K562 (cell line): ENCODE results near the gene PPM1E. TPM values are rescaled to one million over a fixed set of nuclear protein-coding genes. Genes with fewer than 3 reads are reported as not detected.

Experiments used
- ATAC-seq: fragments of 200-7000 bp; cut with Tn5 transposase; 3 replicates; pipeline ENCODE4 v1.9.1; 2020; ENCODE audit warnings: moderate library complexity
- BruUV-seq: library from RNA; stranded (reverse); fragments of 400-500 nt; replicated peaks from 2 replicates; lab custom pipeline; 2021; lab: Mats Ljungman, UMichigan
- CTCF ChIA-PET: fragments of 300-600 bp; formaldehyde crosslinking; extraction: SDS; loops from one replicate; lab custom pipeline; 2021; ENCODE audit warnings: low intra/inter-chr PET ratio; lab: Yijun Ruan, JAX
- POLR2A ChIA-PET: fragments of 300-600, 350-650 bp; sonication (Branson Sonifier 250); formaldehyde crosslinking; extraction: SDS; loops from one replicate; lab custom pipeline; 2021; ENCODE audit warnings: antibody characterized with exemption, inconsistent platforms; lab: Yijun Ruan, JAX
- DNase-seq, 4 experiments: peaks; one replicate each; pipeline versions ENCODE4 v3.0.0 to v3.0.0-alpha.2; 2011 to 2018; ENCODE audit warnings: low spot score in 3 of 4, mixed read lengths in 3 of 4; ENCODE audit errors: extremely low read depth in 1 of 4
- FAIRE-seq: peaks from 2 replicates; lab custom pipeline; 2011; peaks lifted over from hg19 to GRCh38; lab: Jason Lieb, UNC
- H2AFZ ChIP-seq: 2 replicates; pipeline ENCODE4 v1.6.0; 2011; ENCODE audit warnings: low read depth, low read length, control low read depth, inconsistent platforms
- H3K27ac ChIP-seq: fragments of 200-600 bp; 3 replicates; pipeline ENCODE4 v1.8.0; 2011; ENCODE audit warnings: low read depth, mild to moderate bottlenecking, control low read depth, inconsistent platforms, low read length, moderate library complexity, mixed read lengths; ENCODE audit errors: extremely low read depth
- H3K27me3 ChIP-seq, 2 experiments: fragments of 300-600 bp in 1 of 2; 2 replicates in 1 of 2; 3 replicates in 1 of 2; pipeline versions ENCODE4 v1.6.0 to v1.8.0; 2011; ENCODE audit warnings: inconsistent platforms in 2 of 2, low read length in 2 of 2, mild to moderate bottlenecking in 1 of 2, mixed read lengths in 1 of 2, moderate library complexity in 1 of 2; ENCODE audit not compliant: control insufficient read depth in 2 of 2, insufficient read depth in 2 of 2
- H3K36me3 ChIP-seq: fragments of 300-600 bp; 3 replicates; pipeline ENCODE4 v1.8.0; 2011; ENCODE audit warnings: mild to moderate bottlenecking, low read length, inconsistent platforms; ENCODE audit not compliant: control insufficient read depth, insufficient read depth
- H3K4me1 ChIP-seq, 2 experiments: fragments of 200-600 bp in 1 of 2; replicated peaks in 1 of 2; 2 replicates in 1 of 2; 3 replicates in 1 of 2; pipeline versions ENCODE4 v1.5.1 to v1.8.0; 2011; ENCODE audit warnings: inconsistent platforms in 2 of 2, low read length in 2 of 2, mild to moderate bottlenecking in 1 of 2, mixed read lengths in 1 of 2, moderate library complexity in 1 of 2; ENCODE audit not compliant: control insufficient read depth in 2 of 2, insufficient read depth in 2 of 2
- H3K4me2 ChIP-seq: 2 replicates; pipeline ENCODE4 v1.6.1; 2011; ENCODE audit warnings: low read length, control low read depth, inconsistent platforms, mixed read lengths; ENCODE audit not compliant: insufficient read depth
- H3K4me3 ChIP-seq: fragments of 200-600 bp; sonication (generic), shearing (Covaris generic); 2 replicates; pipeline ENCODE4 v1.5.1; 2016; ENCODE audit warnings: control low read depth, inconsistent platforms
- H3K79me2 ChIP-seq: fragments of 200-600 bp; 3 replicates; pipeline ENCODE4 v1.8.0; 2011; ENCODE audit warnings: low read length, inconsistent platforms; ENCODE audit not compliant: control insufficient read depth, insufficient read depth
- H3K9ac ChIP-seq, 2 experiments: 2 replicates each; pipeline versions ENCODE4 v1.6.0 to v1.6.1; 2011; ENCODE audit warnings: low read depth in 2 of 2, low read length in 2 of 2, control low read depth in 1 of 2, inconsistent platforms in 1 of 2, mild to moderate bottlenecking in 1 of 2, mixed read lengths in 1 of 2; ENCODE audit not compliant: insufficient read depth in 1 of 2
- H3K9me1 ChIP-seq: one replicate; pipeline ENCODE4 v1.6.0; 2011; ENCODE audit warnings: inconsistent platforms, mild to moderate bottlenecking, low read length, moderate library complexity; ENCODE audit not compliant: control insufficient read depth, insufficient read depth
- H3K9me3 ChIP-seq: replicated peaks from 2 replicates; pipeline ENCODE4 v1.5.1; 2011; ENCODE audit warnings: low read depth, low read length, inconsistent platforms; ENCODE audit not compliant: control insufficient read depth, insufficient read depth
- H4K20me1 ChIP-seq: replicated peaks from 2 replicates; pipeline ENCODE4 v1.6.1; 2011; ENCODE audit warnings: low read length, inconsistent platforms, mixed read lengths; ENCODE audit not compliant: control insufficient read depth, insufficient read depth
- ATF7 ChIP-seq: fragments of 450-650 bp; IDR thresholded peaks from 2 replicates; pipeline ENCODE4 v1.7.1; 2014; ENCODE audit warnings: mild to moderate bottlenecking, moderate library complexity
- EHMT2 ChIP-seq: fragments of 450-650 bp; IDR thresholded peaks from 2 replicates; pipeline ENCODE4 v1.6.1; 2018; ENCODE audit warnings: antibody characterized with exemption
- KLF13 ChIP-seq: fragments of 450-650 bp; IDR thresholded peaks from 2 replicates; pipeline ENCODE4 v1.6.1; 2016; ENCODE audit warnings: missing genetic modification characterization, low read depth, mild to moderate bottlenecking, missing compliant biosample characterization, moderate library complexity, borderline replicate concordance
- NFE2 ChIP-seq: IDR thresholded peaks from 2 replicates; pipeline ENCODE4 v1.6.1; 2014; ENCODE audit warnings: antibody characterized with exemption, low read depth
- RBM14 ChIP-seq: fragments of 200-400 bp; formaldehyde crosslinking; IDR thresholded peaks from 2 replicates; pipeline ENCODE4 v1.6.1; 2018; ENCODE audit warnings: low read depth, mild to moderate bottlenecking, low read length, moderate library complexity, borderline replicate concordance; ENCODE audit not compliant: insufficient read depth
- RNF2 ChIP-seq: sonication (generic); IDR thresholded peaks from 2 replicates; pipeline ENCODE4 v1.6.1; 2016
- SAP30 ChIP-seq: fragments of 200-600 bp; sonication (generic); IDR thresholded peaks from 2 replicates; pipeline ENCODE4 v1.6.1; 2012; ENCODE audit warnings: borderline replicate concordance, low read depth, mild to moderate bottlenecking, moderate library complexity, low read length, control low read depth, inconsistent platforms; ENCODE audit not compliant: insufficient read depth, poor library complexity, severe bottlenecking
- SMAD1 ChIP-seq: fragments of 150-350 bp; IDR thresholded peaks from 2 replicates; pipeline ENCODE4 v1.6.1; 2014; ENCODE audit warnings: low read length, low read depth; ENCODE audit not compliant: partially characterized antibody
- ZNF445 ChIP-seq: fragments of 250-450 bp; sonication (Bioruptor Pico); IDR thresholded peaks from 2 replicates; pipeline ENCODE4 v1.4.0; 2020; ENCODE audit warnings: low read depth, mild to moderate bottlenecking, moderate library complexity
- WGBS: fragments of 100-300 bp; shearing (Covaris generic); methylation state at CpG from one replicate; pipeline ENCODE4 v1.1.6; 2016; ENCODE audit warnings: low coverage, mixed read lengths; ENCODE audit not compliant: insufficient coverage; ENCODE audit errors: missing lambda C conversion rate; 5-methylcytosine and 5-hydroxymethylcytosine counted together
- in situ Hi-C: fragments of 300-500 bp; cut with MboI; formaldehyde crosslinking; loops from 4 replicates; pipeline ENCODE4 v1.15.0; 2018; ENCODE audit warnings: inconsistent platforms, mixed read lengths
- intact Hi-C: fragments of 100-400 bp; cut with micrococcal nuclease; formaldehyde crosslinking; loops from 2 replicates; pipeline ENCODE4 v1.14.2; 2022
- polyA plus RNA-seq, 8 experiments: library from polyadenylated mRNA; depleted of rRNA in 4 of 8; stranded (reverse) in 5 of 8; unstranded in 3 of 8; fragments of >200 nt; fragmentation: Nextera tagmentation in 2 of 8; fragmentation: Illumina TruSeq in 1 of 8; extraction: Ambion mirVana in 2 of 8; extraction: Trizol in 1 of 8; gene quantifications; 2 replicates each; pipeline versions ENCODE4 v1.2.1 to v1.2.3, GENCODE V29; 2011 to 2014; ENCODE audit warnings: inconsistent platforms in 1 of 8, missing spikeins in 1 of 8
- total RNA-seq, 7 experiments: library from RNA; depleted of rRNA in 6 of 7; stranded (reverse); fragments of >200 nt in 6 of 7; fragmentation: Illumina TruSeq in 2 of 7; extraction: Trizol in 2 of 7; gene quantifications; 2 replicates each; pipeline versions ENCODE4 v1.2.1 to v1.2.3, GENCODE V29; 2011 to 2021; ENCODE audit warnings: low replicate concordance in 1 of 7
- TF ChIP-seq, protein P1 (sequence below): sonication (generic); formaldehyde crosslinking; IDR thresholded peaks from 2 replicates; pipeline ENCODE4 v1.8.1; 2023; ENCODE audit warnings: mild to moderate bottlenecking, missing genetic modification reagents
- TF ChIP-seq, protein P2 (sequence below), 3 experiments: IDR thresholded peaks in 2 of 3; conservative IDR thresholded peaks in 1 of 3; 2 replicates each; pipeline ENCODE4 v1.5.1; 2011 to 2012; ENCODE audit warnings: low read length in 3 of 3, mild to moderate bottlenecking in 3 of 3, control low read depth in 2 of 3, improper control_type of control experiment in 1 of 3, inconsistent platforms in 1 of 3, low read depth in 1 of 3, mixed read lengths in 1 of 3, moderate library complexity in 1 of 3; ENCODE audit not compliant: insufficient read depth in 2 of 3

PPM1E gene
- total and polyA plus RNA-seq, 9 of the 15 experiments (the other 6 are each of a cell fraction or from before 2014, with no cell fraction given): 1.0 to 5.7 (median 4.7) TPM

DNA sequence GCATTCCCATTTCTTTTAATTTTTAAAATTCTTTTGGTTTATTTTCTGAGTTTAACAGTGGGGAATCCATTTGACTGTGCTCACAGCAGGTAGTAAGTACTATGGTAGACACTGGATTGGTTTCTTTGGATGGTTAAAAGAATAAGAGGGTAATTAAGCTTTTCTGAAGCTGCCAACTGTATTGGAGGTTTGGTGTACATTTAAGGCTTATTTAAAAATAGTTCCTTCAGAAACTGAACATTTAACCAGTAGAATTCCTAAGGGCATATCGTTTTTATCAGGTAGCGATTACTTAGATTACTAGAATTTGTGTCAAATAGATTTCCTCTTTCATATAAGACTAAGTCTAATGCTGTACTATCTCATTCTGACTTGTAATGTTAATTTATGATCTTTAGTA, 162.4 kb downstream of the PPM1E start:
- ATAC-seq: no peak
- no peak for TF ChIP-seq SAP30
- CTCF ChIA-PET: no interaction called here

DNA sequence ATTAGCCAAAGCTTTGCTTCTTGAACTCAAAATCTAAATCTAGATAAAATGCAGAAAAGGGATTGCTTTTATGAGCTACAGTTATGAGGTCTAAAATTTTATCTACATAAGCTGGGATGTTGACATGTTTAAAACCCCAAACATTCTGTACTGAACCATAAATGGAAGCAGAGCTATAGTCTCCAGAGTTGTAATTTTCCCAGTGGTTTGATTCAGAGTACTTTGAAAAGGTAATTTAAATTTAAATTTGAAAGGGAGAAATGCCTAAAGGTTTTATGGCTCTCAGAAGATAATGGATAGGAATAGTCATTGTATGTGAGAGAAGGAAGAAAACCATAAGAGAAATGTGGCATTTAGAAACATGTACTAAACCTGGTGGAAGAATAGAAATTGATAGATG, 163.2 kb downstream of the PPM1E start:
- Histone ChIP-seq H3K4me2 (no peak overlapping the region), H3K9me1 (no peaks in the 10 kb centered on the region), H3K36me3 (no peaks in the 10 kb centered on the region), H3K9ac (no peak overlapping the region), H3K4me3 (no peak overlapping the region), H4K20me1 (no peaks in the 10 kb centered on the region), H3K4me1 (no peaks in the 10 kb centered on the region; a peak in 1 of 5 replicates), H3K27me3 (no peaks in the 10 kb centered on the region), H3K27ac (no peak overlapping the region), H3K79me2 (no peaks in the 10 kb centered on the region), H2AFZ (no peak overlapping the region), H3K9me3 (no peaks in the 10 kb centered on the region)
- FAIRE-seq (no peak), DNase-seq (no peak), ATAC-seq (no peak)
- ChIA-PET CTCF (no interaction called here), POLR2A (no interaction called here)
- in situ Hi-C loops (no loop called here), intact Hi-C loops (no loop called here)
- BruUV-seq: no TSS peak
- no peak for TF ChIP-seq RNF2
- TF ChIP-seq SMAD1: no peak
- TF ChIP-seq ZNF445 (CRISPR knock-in tag): no peak
- TF ChIP-seq RBM14: no peak
- TF ChIP-seq ATF7: no peak
- no peak for TF ChIP-seq NFE2
- TF ChIP-seq, protein P1, sequence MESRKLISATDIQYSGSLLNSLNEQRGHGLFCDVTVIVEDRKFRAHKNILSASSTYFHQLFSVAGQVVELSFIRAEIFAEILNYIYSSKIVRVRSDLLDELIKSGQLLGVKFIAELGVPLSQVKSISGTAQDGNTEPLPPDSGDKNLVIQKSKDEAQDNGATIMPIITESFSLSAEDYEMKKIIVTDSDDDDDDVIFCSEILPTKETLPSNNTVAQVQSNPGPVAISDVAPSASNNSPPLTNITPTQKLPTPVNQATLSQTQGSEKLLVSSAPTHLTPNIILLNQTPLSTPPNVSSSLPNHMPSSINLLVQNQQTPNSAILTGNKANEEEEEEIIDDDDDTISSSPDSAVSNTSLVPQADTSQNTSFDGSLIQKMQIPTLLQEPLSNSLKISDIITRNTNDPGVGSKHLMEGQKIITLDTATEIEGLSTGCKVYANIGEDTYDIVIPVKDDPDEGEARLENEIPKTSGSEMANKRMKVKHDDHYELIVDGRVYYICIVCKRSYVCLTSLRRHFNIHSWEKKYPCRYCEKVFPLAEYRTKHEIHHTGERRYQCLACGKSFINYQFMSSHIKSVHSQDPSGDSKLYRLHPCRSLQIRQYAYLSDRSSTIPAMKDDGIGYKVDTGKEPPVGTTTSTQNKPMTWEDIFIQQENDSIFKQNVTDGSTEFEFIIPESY (CRISPR knock-in tag): no peak
- no peak for TF ChIP-seq KLF13 (tag)
- TF ChIP-seq EHMT2: no peak
- TF ChIP-seq, protein P2, sequence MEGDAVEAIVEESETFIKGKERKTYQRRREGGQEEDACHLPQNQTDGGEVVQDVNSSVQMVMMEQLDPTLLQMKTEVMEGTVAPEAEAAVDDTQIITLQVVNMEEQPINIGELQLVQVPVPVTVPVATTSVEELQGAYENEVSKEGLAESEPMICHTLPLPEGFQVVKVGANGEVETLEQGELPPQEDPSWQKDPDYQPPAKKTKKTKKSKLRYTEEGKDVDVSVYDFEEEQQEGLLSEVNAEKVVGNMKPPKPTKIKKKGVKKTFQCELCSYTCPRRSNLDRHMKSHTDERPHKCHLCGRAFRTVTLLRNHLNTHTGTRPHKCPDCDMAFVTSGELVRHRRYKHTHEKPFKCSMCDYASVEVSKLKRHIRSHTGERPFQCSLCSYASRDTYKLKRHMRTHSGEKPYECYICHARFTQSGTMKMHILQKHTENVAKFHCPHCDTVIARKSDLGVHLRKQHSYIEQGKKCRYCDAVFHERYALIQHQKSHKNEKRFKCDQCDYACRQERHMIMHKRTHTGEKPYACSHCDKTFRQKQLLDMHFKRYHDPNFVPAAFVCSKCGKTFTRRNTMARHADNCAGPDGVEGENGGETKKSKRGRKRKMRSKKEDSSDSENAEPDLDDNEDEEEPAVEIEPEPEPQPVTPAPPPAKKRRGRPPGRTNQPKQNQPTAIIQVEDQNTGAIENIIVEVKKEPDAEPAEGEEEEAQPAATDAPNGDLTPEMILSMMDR (IDR thresholded peaks at IDR 0.05 in 2 of 3, conservative IDR thresholded peaks at IDR 0.05 in 1 of 3; ENCODE audit: insufficient read depth in 2 of 3, low read depth in 1 of 3, low read length in 3 of 3): no peak

More for the DNA sequence above, 162.4 kb downstream of the PPM1E start:
- H3K79me2 ChIP-seq: no peaks in the 10 kb centered on the region
- no peak overlapping the region for H3K4me2 ChIP-seq
- H3K9ac ChIP-seq: no peak overlapping the region
- no peak overlapping the region for H2AFZ ChIP-seq
- no peaks in the 10 kb centered on the region for H3K36me3 ChIP-seq
- DNase-seq (no peak), FAIRE-seq (no peak)
- no TSS peak for BruUV-seq
- no peaks in the 10 kb centered on the region for H4K20me1 ChIP-seq
- no peaks in the 10 kb centered on the region for H3K27me3 ChIP-seq
- 36% methylated on average over 2 of the region's 2 CpGs for WGBS
- POLR2A ChIA-PET: interaction anchor here (0.7 kb wide), 1 partner anchor 1336 kb away, joined by 3 read pairs; no protein-coding TSS in a partner anchor
- H3K4me1 ChIP-seq: no peaks in the 10 kb centered on the region; a peak in 1 of 5 replicates
- H3K9me1 ChIP-seq: no peaks in the 10 kb centered on the region
- intact Hi-C loops: no loop called here
- in situ Hi-C loops: no loop called here
- no peak overlapping the region for H3K4me3 ChIP-seq
- no peak overlapping the region for H3K27ac ChIP-seq
- no peaks in the 10 kb centered on the region for H3K9me3 ChIP-seq
